IPS-15b (cell line): ENCODE results near the gene CDHR2.
"Not testable (repeated sequence)": the region's sequence is repeated elsewhere in the genome, so short reads cannot be mapped to it uniquely, and the experiment has no call there.

Experiments
- H3K27me3 ChIP-seq: one replicate; pipeline ENCODE4 v1.6.1; 2013; ENCODE audit warnings: low read length; ENCODE audit not compliant: control insufficient read depth, insufficient read depth
- H3K36me3 ChIP-seq: one replicate; pipeline ENCODE4 v1.6.1; 2013; ENCODE audit warnings: low read length; ENCODE audit not compliant: control insufficient read depth, insufficient read depth
- H3K4me1 ChIP-seq: one replicate; pipeline ENCODE4 v1.6.1; 2013; ENCODE audit warnings: mild to moderate bottlenecking, low read length; ENCODE audit not compliant: control insufficient read depth, insufficient read depth
- H3K4me3 ChIP-seq: one replicate; pipeline ENCODE4 v1.5.1; 2013; ENCODE audit warnings: low read depth, low read length
- H3K9ac ChIP-seq: one replicate; pipeline ENCODE4 v1.6.1; 2013; ENCODE audit warnings: low read depth, mild to moderate bottlenecking, low read length
- H3K9me3 ChIP-seq: one replicate; pipeline ENCODE4 v1.6.1; 2013; ENCODE audit warnings: mild to moderate bottlenecking, low read length; ENCODE audit not compliant: control insufficient read depth, insufficient read depth

Gene CDHR2

GRCh38 chr5:176595386-176595943, 46.3 kb downstream of the CDHR2 start:
- H3K4me1 ChIP-seq, result peaks cover 2% of the 10 kb centered on the region
- no peak overlapping the region for H3K4me3 ChIP-seq
- peaks cover 5% of the 10 kb centered on the region for H3K27me3 ChIP-seq
- no peak overlapping the region for H3K9ac ChIP-seq
- peaks cover 6% of the 10 kb centered on the region for H3K36me3 ChIP-seq
- H3K9me3 ChIP-seq, result no peaks in the 10 kb centered on the region

GRCh38 chr5:176596069-176596644, 47.0 kb downstream of the CDHR2 start:
- Histone ChIP-seq H3K9ac (no peak overlapping the region), H3K4me1 (peaks cover 2% of the 10 kb centered on the region), H3K27me3 (peaks cover 5% of the 10 kb centered on the region), H3K36me3 (peaks cover 6% of the 10 kb centered on the region), H3K9me3 (no peaks in the 10 kb centered on the region), H3K4me3 (peak overlapping the region; percentile 32)

- Histone ChIP-seq H3K4me3 (peak overlapping the region; percentile 32), H3K9me3 (no peaks in the 10 kb centered on the region), H3K9ac (no peak overlapping the region), H3K36me3 (peaks cover 6% of the 10 kb centered on the region), H3K4me1 (peaks cover 2% of the 10 kb centered on the region), H3K27me3 (peaks cover 5% of the 10 kb centered on the region)
Measured at GRCh38 chr5:176596689-176597416, 47.7 kb downstream of the CDHR2 start.

- no peaks in the 10 kb centered on the region for H3K9me3 ChIP-seq
- peaks cover 2% of the 10 kb centered on the region for H3K4me1 ChIP-seq
- H3K27me3 ChIP-seq, result peaks cover 5% of the 10 kb centered on the region
- no peak overlapping the region for H3K9ac ChIP-seq
- peaks cover 6% of the 10 kb centered on the region for H3K36me3 ChIP-seq
- no peak overlapping the region for H3K4me3 ChIP-seq
Measured at GRCh38 chr5:176597417-176598389, 48.6 kb downstream of the CDHR2 start.

GRCh38 chr5:176599749-176600430, 50.7 kb downstream of the CDHR2 start:
- not testable (repeated sequence) for H3K27me3 ChIP-seq, H3K4me1 ChIP-seq, H3K36me3 ChIP-seq, H3K4me3 ChIP-seq, H3K9me3 ChIP-seq, H3K9ac ChIP-seq

GRCh38 chr5:176601901-176602482, 52.9 kb downstream of the CDHR2 start:
- Histone ChIP-seq H3K4me1 (peaks cover 7% of the 10 kb centered on the region), H3K4me3 (no peak overlapping the region), H3K9ac (no peak overlapping the region), H3K36me3 (peaks cover 3% of the 10 kb centered on the region), H3K9me3 (no peaks in the 10 kb centered on the region), H3K27me3 (peaks cover 5% of the 10 kb centered on the region)

GRCh38 chr5:176603091-176603490, 53.9 kb downstream of the CDHR2 start:
- H3K27me3 ChIP-seq, result peaks cover under 1% of the 10 kb centered on the region
- H3K4me1 ChIP-seq, result peaks cover 5% of the 10 kb centered on the region
- no peaks in the 10 kb centered on the region for H3K9me3 ChIP-seq
- H3K36me3 ChIP-seq, result no peaks in the 10 kb centered on the region
- no peak overlapping the region for H3K4me3 ChIP-seq
- no peak overlapping the region for H3K9ac ChIP-seq

- Histone ChIP-seq H3K9ac (no peak overlapping the region), H3K36me3 (no peaks in the 10 kb centered on the region), H3K4me1 (peaks cover 7% of the 10 kb centered on the region), H3K9me3 (no peaks in the 10 kb centered on the region), H3K27me3 (peaks cover 18% of the 10 kb centered on the region), H3K4me3 (no peak overlapping the region)
Measured at GRCh38 chr5:176606032-176606431, 56.9 kb downstream of the CDHR2 start.

- Histone ChIP-seq H3K9ac (no peak overlapping the region), H3K9me3 (no peaks in the 10 kb centered on the region), H3K36me3 (no peaks in the 10 kb centered on the region), H3K4me3 (no peak overlapping the region), H3K27me3 (peaks cover 22% of the 10 kb centered on the region), H3K4me1 (peaks cover 7% of the 10 kb centered on the region)
Measured at GRCh38 chr5:176606875-176607274, 57.7 kb downstream of the CDHR2 start.

- H3K36me3 ChIP-seq, result no peaks in the 10 kb centered on the region
- H3K9me3 ChIP-seq, result no peaks in the 10 kb centered on the region
- peaks cover 7% of the 10 kb centered on the region for H3K4me1 ChIP-seq
- no peak overlapping the region for H3K9ac ChIP-seq
- no peak overlapping the region for H3K4me3 ChIP-seq
- H3K27me3 ChIP-seq, result peaks cover 23% of the 10 kb centered on the region
Measured at GRCh38 chr5:176608142-176608705, 59.1 kb downstream of the CDHR2 start.
